SW 1271 (cell line): ENCODE data around the gene ST6GALNAC6.

Experiments
- DNase-seq, 2 experiments: peaks; one replicate each; lab custom pipeline; 2025; lab: John Stamatoyannopoulos, UW

The ST6GALNAC6 gene

GRCh38 chr9:127934248-127934647, 34.8 kb upstream of the ST6GALNAC6 start:
- DNase-seq: no peak

GRCh38 chr9:127931092-127931881, 31.9 kb upstream of the ST6GALNAC6 start:
- peak in 1 of 2 experiments; percentile 70 for DNase-seq

- DNase-seq: peak; percentile 73 to 84
Observed at GRCh38 chr9:127930231-127931091, 31.1 kb upstream of the ST6GALNAC6 start, which contains the start of gene PIP5KL1. TSS of gene PIP5KL1 (minus strand) at chr9:127930777. CDS start at chr9:127930752, 25 bp downstream.

- DNase-seq: no peak
Observed at GRCh38 chr9:127929625-127929979, 30.2 kb upstream of the ST6GALNAC6 start.

DNA sequence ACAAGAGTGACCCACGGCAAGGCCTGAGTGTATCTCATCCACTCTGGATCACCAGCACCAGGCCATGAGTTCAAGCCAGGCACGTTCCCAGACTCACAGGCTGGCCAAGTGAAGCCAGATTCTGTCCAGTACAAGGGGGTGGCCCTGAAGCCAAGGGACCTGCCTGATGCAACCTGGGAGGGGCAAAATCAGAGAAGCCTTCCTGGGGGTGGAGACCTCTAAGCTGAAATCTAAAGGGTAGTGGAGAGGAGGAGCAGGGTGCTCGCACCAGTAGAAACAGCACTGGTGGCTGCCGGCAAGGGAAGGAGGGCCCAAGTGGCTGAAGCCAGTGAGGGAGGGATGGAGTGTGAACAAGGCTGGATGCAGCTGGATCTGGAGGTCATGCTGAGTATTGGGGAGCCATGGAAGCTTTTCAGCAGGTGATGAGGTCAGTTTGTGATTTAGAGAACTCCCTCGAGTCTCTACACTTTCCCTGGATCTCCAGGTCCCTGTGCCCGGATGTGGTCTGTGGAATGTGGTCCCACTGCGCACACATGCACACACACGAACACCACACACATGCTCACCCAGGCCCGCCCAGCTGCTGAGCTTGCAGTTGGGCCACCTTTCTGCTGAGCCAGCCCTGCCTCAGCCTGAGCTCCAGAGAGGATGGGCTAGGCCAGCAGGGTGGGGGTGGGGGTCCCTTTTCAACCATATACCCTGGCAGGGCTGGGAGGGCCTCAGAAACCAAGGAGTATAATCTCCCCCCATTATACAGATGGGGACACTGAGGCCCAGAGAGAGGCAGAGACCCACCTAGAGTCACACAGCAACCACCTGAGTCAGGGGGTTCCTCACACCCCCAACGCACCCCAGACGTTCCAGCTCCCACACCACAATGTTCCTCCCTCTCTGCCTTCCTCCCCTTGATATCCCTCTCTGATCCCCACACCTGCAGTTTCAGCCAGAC, 29.5 kb upstream of the ST6GALNAC6 start:
- no peak for DNase-seq

DNA sequence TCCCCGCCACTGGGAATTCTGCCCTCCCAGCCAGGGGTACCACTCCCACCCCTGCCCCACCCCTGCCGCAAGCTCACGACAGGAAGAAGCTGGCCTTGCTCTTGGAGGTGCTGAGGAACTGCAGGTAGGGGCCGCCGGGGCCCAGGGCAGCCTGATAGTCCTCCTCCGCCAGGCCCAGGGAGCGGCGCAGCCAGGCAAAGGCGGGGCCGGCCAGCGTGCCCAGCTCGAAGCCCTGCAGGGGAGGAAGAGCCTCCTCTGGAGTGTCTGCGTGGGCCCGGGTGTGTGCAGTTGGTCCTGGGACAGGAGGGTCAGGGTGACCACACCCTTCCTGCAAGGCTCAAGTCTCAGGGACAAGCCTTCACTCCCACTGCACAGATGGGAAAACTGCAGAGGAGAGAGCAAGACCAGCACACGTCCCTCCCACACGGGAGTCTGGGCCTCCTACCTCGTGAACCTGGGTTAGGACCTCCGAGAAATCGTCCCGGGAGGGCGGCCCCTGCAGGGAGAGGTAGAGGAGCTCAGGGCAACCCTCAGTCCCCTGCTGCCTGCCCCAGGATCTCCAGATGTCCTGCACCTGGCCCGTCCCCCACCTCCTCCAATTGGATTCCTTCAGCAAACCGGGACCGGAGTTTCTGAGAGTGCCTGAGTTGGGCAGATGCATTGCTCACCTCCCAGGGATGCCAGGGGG, 28.7 kb upstream of the ST6GALNAC6 start:
- no peak for DNase-seq

DNA sequence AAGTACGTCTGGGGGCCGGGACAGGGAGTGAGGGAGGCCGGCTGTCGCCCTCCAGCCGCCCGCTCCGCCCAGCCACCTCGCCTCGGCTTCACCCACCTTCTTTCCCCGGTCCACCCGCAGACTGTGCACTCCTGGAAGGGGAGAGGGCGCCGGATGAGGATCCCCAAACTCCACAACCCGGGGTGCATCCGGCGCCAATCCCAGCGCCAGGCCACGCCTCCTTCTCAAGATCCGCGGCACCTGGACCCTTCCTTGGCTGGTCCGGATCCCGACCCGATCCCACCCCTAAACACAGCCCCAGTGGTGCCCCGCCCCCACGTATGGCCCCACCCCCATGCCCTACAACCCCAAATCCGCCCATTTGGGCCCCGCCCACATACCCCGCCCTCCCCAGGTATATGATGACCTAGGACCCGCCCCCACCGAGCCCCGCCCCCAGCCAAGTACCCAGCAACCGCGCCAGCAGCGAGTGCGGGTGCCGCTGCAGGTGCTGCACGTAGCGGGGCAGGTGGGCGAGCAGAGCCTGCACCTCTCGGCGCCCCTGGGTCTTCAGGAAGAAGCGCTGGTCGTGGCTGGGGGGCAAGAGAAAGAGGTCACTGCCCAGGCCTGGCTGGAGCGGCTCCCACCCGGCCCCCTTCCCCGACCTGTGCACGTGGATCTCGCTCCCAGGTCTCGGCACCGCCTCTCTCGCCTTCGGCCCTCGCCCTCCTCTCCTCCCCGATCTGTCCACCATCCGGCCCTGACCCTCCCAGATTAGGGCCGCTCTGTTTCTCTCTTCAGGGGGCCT, 28.0 kb upstream of the ST6GALNAC6 start:
- no peak for DNase-seq

GRCh38 chr9:127926906-127927200, 27.4 kb upstream of the ST6GALNAC6 start:
- DNase-seq: no peak

DNA sequence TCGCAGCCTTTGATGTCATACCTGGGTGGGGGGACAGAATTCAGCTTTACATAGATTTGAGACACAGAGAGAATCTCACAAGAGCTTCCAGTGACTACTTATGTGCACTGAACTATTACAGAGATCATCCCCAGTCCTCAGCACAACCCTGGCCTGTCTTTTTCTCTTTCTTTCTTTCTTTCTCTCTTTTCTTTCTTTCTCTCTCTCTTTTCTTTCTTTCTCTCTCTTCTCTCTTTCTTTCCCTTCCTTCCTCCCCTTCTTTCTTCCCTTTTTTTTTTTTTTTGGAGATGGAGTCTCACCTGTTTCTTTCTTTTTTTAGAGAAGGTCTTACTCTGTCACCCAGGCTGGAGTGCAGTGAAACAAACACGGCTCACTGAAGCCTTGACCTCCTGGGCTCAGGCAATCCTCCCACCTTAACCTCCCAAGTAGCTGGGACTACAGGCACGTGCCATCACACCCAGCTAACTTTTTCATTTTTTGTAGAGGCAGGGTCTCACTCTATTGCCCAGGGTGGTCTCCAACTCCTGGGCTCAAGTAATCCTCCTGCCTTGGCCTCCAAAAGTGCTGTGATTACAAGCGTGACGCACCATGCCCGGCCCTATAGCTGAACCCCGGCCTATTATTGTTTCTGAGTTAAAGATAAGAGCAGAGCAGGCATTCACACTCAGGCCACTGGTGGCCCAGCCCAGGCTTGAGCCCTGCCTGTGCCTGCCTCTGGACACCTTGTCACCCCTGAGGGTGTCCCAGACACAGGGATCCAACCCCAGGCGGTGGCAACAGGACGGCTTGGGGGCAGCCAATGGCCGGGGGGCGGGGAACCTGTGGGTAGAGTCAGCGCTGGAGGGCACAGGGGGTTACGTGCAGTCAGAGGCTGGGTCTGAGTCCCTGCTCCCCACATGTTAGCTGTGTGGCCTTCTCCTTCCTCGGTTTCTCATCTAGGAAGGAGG, 26.8 kb upstream of the ST6GALNAC6 start:
- DNase-seq: no peak

GRCh38 chr9:127924736-127925444, 25.5 kb upstream of the ST6GALNAC6 start:
- DNase-seq: no peak

- DNase-seq: peak; percentile 51 to 76
Observed at GRCh38 chr9:127923771-127924170, 24.4 kb upstream of the ST6GALNAC6 start.

DNA sequence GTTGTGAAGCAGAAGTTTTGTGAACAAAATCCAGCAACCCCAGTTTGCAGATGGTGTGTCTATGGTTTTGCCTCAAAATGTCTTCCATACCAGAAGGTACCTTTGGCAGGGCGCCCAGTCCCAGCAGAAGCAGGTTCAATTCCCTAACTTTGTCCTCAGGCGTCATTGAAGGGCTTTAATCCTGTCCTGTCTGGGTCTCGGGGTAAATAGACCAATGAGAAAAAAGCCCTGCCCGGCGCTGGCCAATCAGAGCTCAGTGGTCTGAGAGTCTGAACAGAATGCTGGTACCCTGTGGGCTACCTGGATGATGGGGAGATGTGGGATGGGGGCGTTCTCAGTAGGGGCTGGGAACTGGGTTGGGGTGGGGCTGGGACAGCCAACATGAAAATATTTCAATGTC, 23.6 kb upstream of the ST6GALNAC6 start:
- no peak for DNase-seq

- peak in 1 of 2 experiments; percentile 51 for DNase-seq
Observed at GRCh38 chr9:127921557-127922120, 22.2 kb upstream of the ST6GALNAC6 start.

DNA sequence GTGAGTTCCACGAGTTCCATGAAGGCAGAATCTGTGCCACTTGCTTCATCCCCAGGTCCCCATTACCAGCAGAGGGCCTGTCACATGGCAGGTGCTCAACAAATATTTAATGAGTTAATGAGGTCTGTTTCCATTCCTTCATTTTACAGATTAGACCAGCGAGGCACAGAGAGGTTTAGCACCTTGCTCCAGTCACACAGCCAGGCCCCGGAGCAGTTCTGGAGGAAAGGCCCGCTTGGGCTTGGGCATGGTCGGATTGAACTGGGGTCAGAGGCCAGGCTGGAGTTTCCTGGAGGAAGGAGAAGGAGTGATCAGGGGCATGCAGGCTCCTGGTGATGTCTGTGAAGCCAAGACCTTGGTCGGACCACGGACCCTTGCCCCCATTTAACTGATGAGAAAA, 21.4 kb upstream of the ST6GALNAC6 start:
- DNase-seq: no peak

DNA sequence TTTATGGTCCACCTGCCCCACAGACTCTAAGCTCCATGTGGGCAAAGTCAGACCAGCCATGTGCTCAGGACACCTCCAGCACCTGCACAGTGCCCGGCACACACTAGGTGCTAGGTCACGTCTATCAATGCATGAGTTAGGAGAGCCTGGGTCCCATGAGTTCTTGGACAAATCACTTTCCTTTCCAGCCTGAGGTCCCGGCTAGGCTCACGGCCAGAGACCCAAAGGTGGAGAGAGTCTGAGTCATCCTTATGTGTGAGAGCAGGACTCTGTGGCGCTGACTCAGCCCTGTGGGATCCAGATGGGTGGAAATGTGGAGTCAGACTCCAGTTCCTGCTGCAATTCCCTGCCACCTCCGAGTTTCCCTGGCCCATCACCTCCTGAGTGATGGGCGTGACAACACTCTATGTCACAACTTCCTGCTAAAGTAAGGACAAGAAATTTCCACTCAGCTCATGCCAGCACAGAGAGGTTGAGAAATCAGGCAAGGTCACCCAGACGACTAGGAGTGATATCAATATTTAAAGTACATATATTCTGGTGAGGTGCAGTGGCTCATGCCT, 19.9 kb upstream of the ST6GALNAC6 start:
- DNase-seq: peak; percentile 99 to 100

GRCh38 chr9:127918183-127919107, 19.0 kb upstream of the ST6GALNAC6 start:
- peak in 1 of 2 experiments; percentile 58 for DNase-seq

DNA sequence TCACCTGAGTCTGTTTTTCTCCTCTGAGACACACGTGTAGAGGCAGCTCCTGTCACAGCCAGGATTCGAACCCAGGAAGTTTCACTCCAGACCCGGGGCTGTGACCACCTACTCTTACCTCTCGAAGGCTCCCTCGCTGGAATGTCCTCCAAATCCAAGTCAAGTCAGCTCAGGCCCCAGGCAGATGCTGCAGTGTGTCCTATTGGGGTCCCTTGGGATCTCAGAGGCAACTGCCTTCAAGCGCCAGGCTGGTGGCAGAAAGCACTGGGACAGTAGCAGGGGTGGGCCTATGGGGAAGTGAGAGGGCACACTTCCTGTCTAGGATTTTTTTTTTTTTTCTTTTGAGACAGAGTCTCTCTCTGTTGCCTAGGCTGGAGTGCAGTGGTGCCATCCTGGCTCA, 18.2 kb upstream of the ST6GALNAC6 start:
- no peak for DNase-seq
